Islet precursor cell (in vitro differentiated cells): Measurements from ENCODE around the gene HAUS3.
A peak's percentile ranks its signal among the peaks of the same experiment; 100 is the strongest.

Source experiments
- DNase-seq: peaks from one replicate; pipeline ENCODE4 v3.0.0-alpha.2; 2018

Gene HAUS3

GRCh38 chr4:2262145-2262943 lies 20.4 kb upstream of the HAUS3 start:
- peak; percentile 100 for DNase-seq

DNA sequence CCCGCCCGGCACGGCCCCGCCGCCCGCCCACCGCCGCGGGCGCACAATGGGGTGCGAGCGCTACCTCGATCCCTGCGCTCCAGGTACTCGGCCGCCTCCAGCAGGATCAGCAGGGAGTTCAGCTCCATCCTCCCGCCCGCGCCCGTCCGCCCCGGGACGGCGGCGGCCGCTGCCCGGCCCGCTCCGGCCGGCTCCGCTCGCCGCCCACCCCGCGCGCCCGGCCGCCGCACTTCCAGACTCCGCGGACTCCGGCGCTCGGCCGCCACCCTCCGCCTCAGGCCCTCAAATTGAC lies 19.9 kb upstream of the HAUS3 start, which contains the start of gene MXD4:
Gene MXD4 (minus strand): TSS at position 257 of the 292 bp plus-strand sequence. CDS start 129 bp downstream, at position 128.
- no peak for DNase-seq

- peak; percentile 66 for DNase-seq
Measured at GRCh38 chr4:2261110-2261852, 19.4 kb upstream of the HAUS3 start.

DNA sequence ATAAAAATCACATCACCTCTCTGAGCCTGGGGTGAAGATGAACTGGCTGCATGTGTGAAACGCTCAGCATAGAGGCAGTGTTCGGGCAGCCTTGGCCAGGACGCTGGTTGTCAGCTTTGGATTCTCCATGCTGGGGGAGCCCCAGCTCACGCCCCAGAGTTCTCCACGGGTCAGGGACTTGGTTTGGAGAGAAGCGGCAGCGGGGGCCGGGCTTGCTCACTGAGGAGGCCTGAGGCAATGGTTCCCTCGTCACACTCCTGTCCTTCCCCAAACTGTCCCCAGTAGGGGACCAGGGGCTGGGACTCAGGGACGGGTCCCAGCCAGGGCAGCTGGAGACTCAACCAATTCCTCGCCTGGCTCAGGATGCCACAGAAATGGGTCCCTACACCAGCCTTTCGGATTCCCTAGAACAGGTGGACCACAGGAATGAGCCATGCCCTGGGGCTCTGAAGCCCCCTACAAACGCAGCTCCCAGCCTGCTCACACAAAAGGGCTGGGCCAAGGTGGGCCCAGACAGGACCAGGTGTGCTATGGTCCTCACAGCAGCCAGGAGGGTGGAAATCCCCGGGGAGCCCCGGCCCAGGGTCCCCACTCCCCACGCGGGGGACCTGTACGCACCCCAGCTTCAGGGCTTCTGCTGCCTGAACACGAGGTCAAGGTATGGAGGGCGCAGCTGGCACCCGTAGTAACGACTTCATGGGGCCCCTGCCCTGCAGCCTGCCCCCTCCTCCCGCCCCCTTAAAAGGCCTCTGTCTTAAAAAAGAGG lies 18.6 kb upstream of the HAUS3 start:
- peak; percentile 49 for DNase-seq

GRCh38 chr4:2259541-2260343 lies 17.8 kb upstream of the HAUS3 start:
- no peak for DNase-seq

DNA sequence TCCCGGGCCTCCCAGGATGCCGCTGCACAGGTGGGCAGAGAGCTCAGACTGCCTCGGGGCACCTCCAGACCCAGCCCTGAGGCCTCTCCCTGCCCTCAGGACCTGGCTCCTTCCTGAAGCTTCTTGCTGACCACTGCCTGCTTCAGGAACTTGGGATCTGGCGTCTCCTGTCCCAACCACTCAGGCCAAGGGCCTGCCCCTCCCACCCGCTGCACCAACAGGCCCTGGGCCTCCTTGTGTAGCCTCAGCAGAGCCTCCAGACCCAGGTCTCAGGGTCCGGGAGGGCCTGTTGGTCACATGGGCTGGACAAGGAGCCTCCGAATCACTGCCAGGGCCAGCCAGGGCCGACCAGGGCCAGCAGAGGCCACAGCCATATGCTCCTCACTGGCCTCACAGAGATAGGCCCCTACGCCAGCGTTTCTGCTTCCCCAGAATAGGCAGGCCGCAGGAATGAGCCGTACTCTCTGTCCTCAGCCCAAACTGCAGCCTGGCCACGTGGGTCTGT lies 17.2 kb upstream of the HAUS3 start:
- peak; percentile 47 for DNase-seq

DNA sequence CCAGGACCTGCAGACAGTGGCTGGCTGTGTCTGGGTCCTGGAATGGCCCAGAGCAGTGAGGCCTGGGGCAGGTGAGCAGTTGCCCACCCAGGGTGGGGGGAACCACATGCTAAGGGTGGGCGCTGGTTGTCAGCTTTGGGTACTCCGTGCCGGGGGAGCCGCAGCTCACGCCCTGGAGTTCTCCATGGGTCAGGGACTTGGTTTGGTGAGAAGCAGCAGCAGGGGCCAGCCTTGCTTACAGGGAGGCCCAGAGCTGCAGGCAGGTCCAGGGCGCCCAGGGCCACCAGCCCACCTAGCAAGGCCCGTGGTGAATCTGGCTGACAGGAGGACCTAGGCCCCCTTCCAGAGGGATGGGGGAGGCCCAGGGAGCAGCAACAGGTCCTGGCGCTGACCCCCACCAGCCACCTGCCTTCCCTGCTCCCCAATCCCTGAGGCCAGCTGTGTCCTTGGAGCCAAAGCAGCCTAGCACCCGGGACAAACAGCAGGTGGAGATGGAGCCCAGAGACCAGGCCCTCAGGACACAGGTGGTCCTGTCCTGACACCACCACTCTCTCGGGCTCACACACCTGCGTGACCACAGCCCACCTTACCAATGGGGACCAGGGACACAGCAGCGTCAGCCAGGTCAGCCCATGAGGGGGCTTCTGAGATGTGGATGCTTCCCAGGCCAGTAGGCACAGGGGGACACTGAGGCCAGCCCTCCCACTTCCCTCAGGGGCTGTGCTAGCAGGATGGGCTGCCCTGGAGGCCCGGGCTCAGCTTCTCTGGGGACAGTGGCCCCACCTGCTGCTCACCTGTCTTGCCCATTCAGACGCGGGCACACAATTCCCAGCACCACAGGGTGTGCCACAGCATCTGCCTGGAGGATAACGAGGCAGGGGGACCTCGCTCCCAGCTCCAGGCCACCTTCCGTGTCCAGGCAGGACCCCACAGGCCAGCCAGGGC lies 16.4 kb upstream of the HAUS3 start:
- DNase-seq, result peak; percentile 49

DNA sequence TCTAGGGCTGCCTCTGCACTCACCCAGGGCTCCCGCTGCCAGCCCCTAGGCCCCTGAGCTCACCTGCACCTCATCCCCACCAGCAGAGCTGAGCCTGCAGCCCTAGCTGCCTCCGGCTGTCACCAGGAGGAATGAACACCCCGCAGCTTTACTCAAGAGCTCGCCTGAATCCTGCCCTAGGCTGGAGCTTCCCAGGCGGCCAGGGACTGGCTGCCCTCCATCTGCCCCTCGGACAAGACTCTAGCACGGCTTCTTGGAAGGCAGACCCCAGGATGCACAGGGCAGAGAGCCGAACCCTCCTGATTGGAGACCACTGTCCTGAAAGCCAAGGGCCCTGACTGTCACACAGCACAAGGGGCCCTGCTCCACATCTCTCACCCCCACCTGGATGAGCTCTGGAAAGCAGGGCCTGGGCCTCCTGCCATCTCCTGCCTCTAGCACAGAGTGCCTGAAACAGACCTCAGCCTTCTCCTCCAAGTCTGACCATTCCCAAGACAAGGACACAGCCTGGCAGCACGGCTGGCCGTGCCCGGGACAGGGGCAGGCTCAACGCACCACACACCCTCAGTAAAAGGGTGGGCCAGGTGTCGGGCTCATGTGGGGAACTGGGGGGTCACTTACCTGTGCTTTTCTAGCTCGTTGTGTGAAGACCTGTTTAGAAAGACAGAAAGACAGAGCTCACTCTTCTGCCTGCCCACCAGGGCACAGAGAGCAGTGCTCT lies 15.6 kb upstream of the HAUS3 start:
- DNase-seq, result peak; percentile 44

- DNase-seq, result peak; percentile 43
Measured at GRCh38 chr4:2256781-2257191, 14.9 kb upstream of the HAUS3 start.

GRCh38 chr4:2256156-2256731 lies 14.3 kb upstream of the HAUS3 start:
- peak; percentile 50 for DNase-seq

GRCh38 chr4:2255501-2256155 lies 13.7 kb upstream of the HAUS3 start:
- peak; percentile 50 for DNase-seq

GRCh38 chr4:2254665-2255500 lies 13.0 kb upstream of the HAUS3 start:
- peak; percentile 46 for DNase-seq

- peak; percentile 42 for DNase-seq
Measured at GRCh38 chr4:2253160-2254084, 11.5 kb upstream of the HAUS3 start.

GRCh38 chr4:2252530-2253091 lies 10.7 kb upstream of the HAUS3 start:
- DNase-seq, result peak; percentile 38

GRCh38 chr4:2251795-2252529 lies 10.0 kb upstream of the HAUS3 start:
- DNase-seq, result no peak

DNA sequence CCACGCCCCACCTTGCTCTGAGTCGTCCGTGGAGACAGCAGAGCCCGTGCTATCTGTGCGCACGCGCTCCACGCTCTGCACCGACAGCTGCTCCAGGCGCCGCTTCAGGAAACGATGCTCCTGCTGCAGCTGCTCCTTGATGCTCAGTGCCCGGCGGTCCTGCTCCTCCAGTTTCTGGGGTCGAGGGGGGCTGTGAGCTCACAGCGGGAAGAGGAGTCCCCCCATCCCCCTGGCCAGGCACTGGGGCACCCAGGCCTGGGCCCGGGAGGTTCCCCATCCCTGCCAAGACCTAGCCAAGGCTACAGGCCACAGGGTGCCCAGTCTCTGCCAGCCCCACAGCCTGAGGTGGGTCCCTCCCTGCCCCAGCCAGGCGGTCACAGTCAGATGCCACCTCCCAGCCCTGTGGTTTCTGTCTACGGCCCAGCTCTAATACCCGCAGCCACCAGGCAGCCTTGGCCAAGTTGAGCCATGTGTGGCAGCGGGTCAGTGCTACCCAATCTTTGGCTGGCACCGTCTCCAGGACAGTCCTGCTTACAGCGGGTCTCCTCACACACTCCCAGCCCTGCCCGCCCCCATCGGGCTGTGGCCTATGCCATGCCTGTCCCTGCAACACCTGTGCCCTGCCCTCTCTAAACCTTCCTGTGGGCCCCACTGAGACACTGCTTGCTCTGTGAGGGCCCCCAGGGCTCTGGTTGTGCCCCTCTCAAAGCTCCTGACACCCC lies 9.3 kb upstream of the HAUS3 start:
- peak; percentile 43 for DNase-seq
